Measurements from ENCODE around the gene GAS2L2.

- TF ChIP-seq, protein P1, sequence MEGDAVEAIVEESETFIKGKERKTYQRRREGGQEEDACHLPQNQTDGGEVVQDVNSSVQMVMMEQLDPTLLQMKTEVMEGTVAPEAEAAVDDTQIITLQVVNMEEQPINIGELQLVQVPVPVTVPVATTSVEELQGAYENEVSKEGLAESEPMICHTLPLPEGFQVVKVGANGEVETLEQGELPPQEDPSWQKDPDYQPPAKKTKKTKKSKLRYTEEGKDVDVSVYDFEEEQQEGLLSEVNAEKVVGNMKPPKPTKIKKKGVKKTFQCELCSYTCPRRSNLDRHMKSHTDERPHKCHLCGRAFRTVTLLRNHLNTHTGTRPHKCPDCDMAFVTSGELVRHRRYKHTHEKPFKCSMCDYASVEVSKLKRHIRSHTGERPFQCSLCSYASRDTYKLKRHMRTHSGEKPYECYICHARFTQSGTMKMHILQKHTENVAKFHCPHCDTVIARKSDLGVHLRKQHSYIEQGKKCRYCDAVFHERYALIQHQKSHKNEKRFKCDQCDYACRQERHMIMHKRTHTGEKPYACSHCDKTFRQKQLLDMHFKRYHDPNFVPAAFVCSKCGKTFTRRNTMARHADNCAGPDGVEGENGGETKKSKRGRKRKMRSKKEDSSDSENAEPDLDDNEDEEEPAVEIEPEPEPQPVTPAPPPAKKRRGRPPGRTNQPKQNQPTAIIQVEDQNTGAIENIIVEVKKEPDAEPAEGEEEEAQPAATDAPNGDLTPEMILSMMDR (conservative IDR thresholded peaks at IDR 0.05): no peak
- no peak for TF ChIP-seq EZH2 (IDR thresholded peaks at IDR 0.05; ENCODE audit: low read depth)
Measured at GRCh38 chr17:35710950-35711349, 42.1 kb downstream of the GAS2L2 start.

Data from PC-9 (cell line).